ENCODE measurements around the gene ESRRG. TPM values are rescaled to one million over a fixed set of nuclear protein-coding genes. Genes with fewer than 3 reads are reported as not detected.

ESRRG gene
- total RNA-seq, 1 experiment from 2014 or later: 0.44 TPM

DNA sequence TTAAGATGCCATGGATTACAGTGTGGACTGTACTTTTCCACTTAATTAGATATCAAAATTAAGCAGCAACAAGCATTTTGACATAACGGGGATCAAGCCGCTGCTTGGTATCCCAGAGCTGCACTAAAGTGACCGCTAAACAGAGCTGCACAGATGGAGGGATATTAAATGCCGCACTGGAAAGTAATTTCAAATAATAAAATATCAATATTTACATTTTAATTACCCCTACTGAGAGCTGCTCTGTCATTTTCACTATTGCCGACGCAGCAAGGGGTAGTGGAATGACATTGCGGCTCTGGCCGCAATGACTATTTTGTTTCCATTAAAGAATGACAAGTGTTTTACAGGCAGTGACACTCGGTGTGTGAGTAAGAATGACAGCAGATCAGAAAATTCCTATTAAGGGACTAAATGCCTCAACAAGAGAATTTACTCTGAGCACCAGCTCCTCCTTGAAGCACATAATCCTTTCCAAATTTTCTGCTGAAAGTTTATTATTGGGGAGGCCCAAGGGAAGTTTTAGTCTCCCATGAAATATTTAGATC is 190.9 kb downstream of the ESRRG start:
- Histone ChIP-seq H3K4ac (ENCODE audit: low read depth, low read length) (no peak overlapping the region), H2BK120ac (ENCODE audit: low read depth, low read length, poor library complexity, severe bottlenecking) (no peak overlapping the region), H2AFZ (ENCODE audit: low read length) (no peak overlapping the region), H3K56ac (ENCODE audit: insufficient read length, low read depth, low read length) (no peak overlapping the region), H3K79me1 (ENCODE audit: insufficient read depth, low read depth, low read length, poor library complexity, severe bottlenecking) (no peaks in the 10 kb centered on the region), H4K20me1 (ENCODE audit: control insufficient read depth, insufficient read depth, insufficient read length) (no peaks in the 10 kb centered on the region), H2BK20ac (ENCODE audit: low read depth, low read length, poor library complexity, severe bottlenecking) (no peak overlapping the region), H2BK12ac (ENCODE audit: insufficient read length, low read depth, low read length) (no peak overlapping the region), H3K27me3 (ENCODE audit: insufficient read depth, low read length) (no peaks in the 10 kb centered on the region), H4K91ac (ENCODE audit: insufficient read length, low read depth, low read length) (no peak overlapping the region), H3K4me2 (ENCODE audit: insufficient read depth, insufficient read length, low read length) (no peak overlapping the region), H3K18ac (ENCODE audit: insufficient read length, low read depth, low read length) (no peak overlapping the region), H3K79me2 (ENCODE audit: insufficient read depth, low read length) (no peaks in the 10 kb centered on the region), H3K23ac (ENCODE audit: insufficient read length, low read depth, low read length) (no peak overlapping the region), H2BK5ac (ENCODE audit: insufficient read length, low read length) (no peak overlapping the region), H2AK5ac (ENCODE audit: insufficient read length, low read length) (no peak overlapping the region), H3K4me1 (ENCODE audit: insufficient read depth, low read length) (peaks cover 3% of the 10 kb centered on the region; the same call in 1 of the 2 replicates), H4K8ac (replicated peaks; ENCODE audit: insufficient read length, low read depth, low read length) (no peak overlapping the region), H3K9ac (ENCODE audit: extremely low read depth, insufficient read length, low read length) (no peak overlapping the region), H4K5ac (ENCODE audit: insufficient read length, low read depth, low read length) (no peak overlapping the region), H3K27ac (ENCODE audit: insufficient read length, low read depth, low read length) (no peak overlapping the region), H3K9me3 (ENCODE audit: control insufficient read depth, low read depth, low read length) (no peaks in the 10 kb centered on the region), H3K14ac (ENCODE audit: insufficient read depth, low read length) (no peak overlapping the region), H2BK15ac (ENCODE audit: low read depth, low read length) (no peak overlapping the region), H3T11ph (ENCODE audit: low read length) (no peak overlapping the region), H3K23me2 (ENCODE audit: insufficient read length, low read depth, low read length, poor library complexity, severe bottlenecking) (no peaks in the 10 kb centered on the region)
- no peaks in the 10 kb centered on the region for H3K36me3 Mint-ChIP-seq (ENCODE audit: insufficient read depth in 1 of 3, low read depth in 3 of 3)
- no peaks in the 10 kb centered on the region for H3K9me3 Mint-ChIP-seq
- H3K4me1 Mint-ChIP-seq: peaks cover 16 to 20% of the 10 kb centered on the region in 2 experiments
- TF ChIP-seq, protein P1, sequence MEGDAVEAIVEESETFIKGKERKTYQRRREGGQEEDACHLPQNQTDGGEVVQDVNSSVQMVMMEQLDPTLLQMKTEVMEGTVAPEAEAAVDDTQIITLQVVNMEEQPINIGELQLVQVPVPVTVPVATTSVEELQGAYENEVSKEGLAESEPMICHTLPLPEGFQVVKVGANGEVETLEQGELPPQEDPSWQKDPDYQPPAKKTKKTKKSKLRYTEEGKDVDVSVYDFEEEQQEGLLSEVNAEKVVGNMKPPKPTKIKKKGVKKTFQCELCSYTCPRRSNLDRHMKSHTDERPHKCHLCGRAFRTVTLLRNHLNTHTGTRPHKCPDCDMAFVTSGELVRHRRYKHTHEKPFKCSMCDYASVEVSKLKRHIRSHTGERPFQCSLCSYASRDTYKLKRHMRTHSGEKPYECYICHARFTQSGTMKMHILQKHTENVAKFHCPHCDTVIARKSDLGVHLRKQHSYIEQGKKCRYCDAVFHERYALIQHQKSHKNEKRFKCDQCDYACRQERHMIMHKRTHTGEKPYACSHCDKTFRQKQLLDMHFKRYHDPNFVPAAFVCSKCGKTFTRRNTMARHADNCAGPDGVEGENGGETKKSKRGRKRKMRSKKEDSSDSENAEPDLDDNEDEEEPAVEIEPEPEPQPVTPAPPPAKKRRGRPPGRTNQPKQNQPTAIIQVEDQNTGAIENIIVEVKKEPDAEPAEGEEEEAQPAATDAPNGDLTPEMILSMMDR (conservative IDR thresholded peaks at IDR 0.05): no peak
- no peak for DNase-seq
- no peaks in the 10 kb centered on the region for H3K27me3 Mint-ChIP-seq (ENCODE audit: low read depth)
- no peak overlapping the region for H3K27ac Mint-ChIP-seq
- no peak overlapping the region for H3K4me3 Mint-ChIP-seq
- no CpG with 5 or more reads among the region's 9 CpGs for WGBS (ENCODE audit: extremely low coverage, insufficient read length, low lambda C conversion rate)

Measured in H9 (cell line).